GM12874 (cell line): ENCODE results near the gene MYO1A.
A peak's percentile ranks its signal among the peaks of the same experiment; 100 is the strongest.

Source experiments
- CTCF ChIP-seq: IDR thresholded peaks from 2 replicates; pipeline ENCODE4 v1.5.1; 2011; ENCODE audit warnings: low read depth, mild to moderate bottlenecking, control low read depth, low read length, moderate library complexity; ENCODE audit not compliant: insufficient read depth

The MYO1A gene

GRCh38 chr12:57094208-57095160 lies 44.6 kb upstream of the MYO1A start:
- no peak for TF ChIP-seq CTCF

GRCh38 chr12:57093415-57094207 lies 43.7 kb upstream of the MYO1A start:
- TF ChIP-seq CTCF, result peak; percentile 82

- TF ChIP-seq CTCF, result no peak
Measured at GRCh38 chr12:57092876-57093414, 43.0 kb upstream of the MYO1A start.

DNA sequence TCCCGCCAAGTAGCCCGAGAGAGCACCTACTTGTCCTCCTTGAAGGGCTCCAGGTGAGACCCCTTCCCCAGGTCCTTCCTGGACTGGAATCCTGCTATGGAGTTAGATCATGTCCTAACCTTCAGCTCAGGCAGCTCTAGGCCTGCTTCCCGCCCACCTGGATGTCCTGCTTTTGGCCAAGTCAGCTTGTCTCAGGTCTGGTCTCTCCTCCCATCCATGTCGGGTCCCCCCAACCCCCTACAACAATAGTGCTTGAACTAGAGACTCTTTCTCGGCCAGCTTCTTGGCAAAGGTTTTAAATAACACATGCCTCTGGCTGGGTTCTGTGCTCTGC lies 42.6 kb upstream of the MYO1A start:
- no peak for TF ChIP-seq CTCF

GRCh38 chr12:57091638-57092528 lies 42.0 kb upstream of the MYO1A start:
- TF ChIP-seq CTCF, result no peak

- TF ChIP-seq CTCF, result no peak
Measured at GRCh38 chr12:57090924-57091637, 41.2 kb upstream of the MYO1A start.
